Activated CD4-positive, alpha-beta T cell treated with anti-CD3 and anti-CD28 coated beads, Interleukin-2, amount 10 ng/mL, durations not matched to agents 7 days and 5 days (primary cell): ENCODE data around the gene FOXO3. TPM values are rescaled to one million over a fixed set of nuclear protein-coding genes. Genes with fewer than 3 reads are reported as not detected.

Experiments used
- CTCF ChIA-PET: fragments of 350-600 bp; sonication (Branson Sonifier 250); formaldehyde crosslinking; loops from one replicate; lab custom pipeline; 2021; ENCODE audit warnings: antibody characterized with exemption; lab: Charles Lee
- POLR2A ChIA-PET: fragments of 350-600 bp; sonication (Branson Sonifier 250); formaldehyde crosslinking; loops from one replicate; lab custom pipeline; 2021; ENCODE audit warnings: antibody characterized with exemption; lab: Charles Lee
- DNase-seq: peaks from one replicate; pipeline ENCODE4 v3.0.0-alpha.2; 2020
- H3K27ac Mint-ChIP-seq: one replicate; pipeline ENCODE4 v1.8.0; 2021; ENCODE audit warnings: mild to moderate bottlenecking, moderate library complexity, mixed read lengths
- H3K27me3 Mint-ChIP-seq: one replicate; pipeline ENCODE4 v1.8.0; 2021; ENCODE audit warnings: mixed read lengths
- H3K36me3 Mint-ChIP-seq: one replicate; pipeline ENCODE4 v1.8.0; 2021; ENCODE audit warnings: low read depth, mixed read lengths
- H3K4me1 Mint-ChIP-seq: one replicate; pipeline ENCODE4 v1.8.0; 2021; ENCODE audit warnings: mixed read lengths
- H3K4me3 Mint-ChIP-seq: one replicate; pipeline ENCODE4 v1.8.0; 2021; ENCODE audit warnings: mild to moderate bottlenecking, moderate library complexity, mixed read lengths
- H3K9me3 Mint-ChIP-seq: one replicate; pipeline ENCODE4 v1.8.0; 2021; ENCODE audit warnings: mixed read lengths
- total RNA-seq, 2 experiments: library from RNA; stranded (reverse); gene quantifications; one replicate each; pipeline ENCODE4 v1.2.3, GENCODE V29; 2021

Gene FOXO3
- total RNA-seq, 2 experiments from 2014 or later = 11.2 to 12.8 TPM

- Mint-ChIP-seq H3K4me3 (no peak overlapping the region), H3K4me1 (peaks cover 23% of the 10 kb centered on the region), H3K27ac (peak overlapping the region; percentile 27), H3K36me3 (peaks cover 7% of the 10 kb centered on the region), H3K9me3 (no peaks in the 10 kb centered on the region), H3K27me3 (no peaks in the 10 kb centered on the region)
- ChIA-PET POLR2A (no interaction called here), CTCF (interaction anchor here (1.0 kb wide), 1 partner anchor 16 kb away, joined by 4 read pairs; no protein-coding TSS in a partner anchor)
- no peak for DNase-seq
Observed at GRCh38 chr6:108581237-108581931, 20.7 kb downstream of the FOXO3 start.

GRCh38 chr6:108581932-108582475, 21.3 kb downstream of the FOXO3 start:
- Mint-ChIP-seq H3K4me3 (no peak overlapping the region), H3K4me1 (peaks cover 19% of the 10 kb centered on the region), H3K27ac (no peak overlapping the region), H3K27me3 (no peaks in the 10 kb centered on the region), H3K9me3 (no peaks in the 10 kb centered on the region), H3K36me3 (peaks cover 3% of the 10 kb centered on the region)
- ChIA-PET POLR2A (no interaction called here), CTCF (interaction anchor here (1.0 kb wide), 1 partner anchor 15 kb away, joined by 4 read pairs; no protein-coding TSS in a partner anchor)
- no peak for DNase-seq

GRCh38 chr6:108582618-108583017, 21.9 kb downstream of the FOXO3 start:
- POLR2A ChIA-PET = no interaction called here
- Mint-ChIP-seq H3K4me1 (peaks cover 17% of the 10 kb centered on the region), H3K36me3 (peaks cover 3% of the 10 kb centered on the region), H3K9me3 (no peaks in the 10 kb centered on the region), H3K4me3 (no peak overlapping the region), H3K27me3 (no peaks in the 10 kb centered on the region), H3K27ac (no peak overlapping the region)
- no peak for DNase-seq
- CTCF ChIA-PET = no interaction called here

- H3K4me1 Mint-ChIP-seq = peaks cover 26% of the 10 kb centered on the region
- no peak overlapping the region for H3K27ac Mint-ChIP-seq
- peaks cover 3% of the 10 kb centered on the region for H3K36me3 Mint-ChIP-seq
- no peak for DNase-seq
- ChIA-PET POLR2A (no interaction called here), CTCF (no interaction called here)
- no peaks in the 10 kb centered on the region for H3K27me3 Mint-ChIP-seq
- H3K4me3 Mint-ChIP-seq = no peak overlapping the region
- H3K9me3 Mint-ChIP-seq = no peaks in the 10 kb centered on the region
Observed at GRCh38 chr6:108584323-108584722, 23.6 kb downstream of the FOXO3 start.

GRCh38 chr6:108585359-108585758, 24.6 kb downstream of the FOXO3 start:
- ChIA-PET CTCF (interaction anchor here (1.0 to 1.1 kb wide), 2 partner anchors 12 to 15 kb away, joined by 4 read pairs; no protein-coding TSS in a partner anchor), POLR2A (no interaction called here)
- no peak overlapping the region for H3K27ac Mint-ChIP-seq
- H3K4me3 Mint-ChIP-seq = no peak overlapping the region
- peaks cover 31% of the 10 kb centered on the region for H3K4me1 Mint-ChIP-seq
- H3K36me3 Mint-ChIP-seq = peaks cover 3% of the 10 kb centered on the region
- H3K9me3 Mint-ChIP-seq = no peaks in the 10 kb centered on the region
- DNase-seq = no peak
- no peaks in the 10 kb centered on the region for H3K27me3 Mint-ChIP-seq

- POLR2A ChIA-PET = no interaction called here
- peaks cover 26% of the 10 kb centered on the region for H3K4me1 Mint-ChIP-seq
- CTCF ChIA-PET = interaction anchor here (0.6 to 1.8 kb wide), 4 partner anchors 9 to 426 kb away, joined by 3 to 8 read pairs (median 4); no protein-coding TSS in a partner anchor
Observed at GRCh38 chr6:108585921-108586536, 25.3 kb downstream of the FOXO3 start.

GRCh38 chr6:108587258-108588059, 26.7 kb downstream of the FOXO3 start:
- Mint-ChIP-seq H3K4me3 (no peak overlapping the region), H3K9me3 (no peaks in the 10 kb centered on the region), H3K36me3 (peaks cover 5% of the 10 kb centered on the region), H3K27ac (no peak overlapping the region), H3K27me3 (no peaks in the 10 kb centered on the region), H3K4me1 (peaks cover 26% of the 10 kb centered on the region)
- DNase-seq = no peak
- POLR2A ChIA-PET = no interaction called here
- CTCF ChIA-PET = interaction anchor here (0.9 to 1.8 kb wide), 3 partner anchors 9 to 21 kb away, joined by 3 to 8 read pairs (median 4); no protein-coding TSS in a partner anchor

More at GRCh38 chr6:108585921-108586536, 25.3 kb downstream of the FOXO3 start:
- no peaks in the 10 kb centered on the region for H3K27me3 Mint-ChIP-seq
- H3K9me3 Mint-ChIP-seq = no peaks in the 10 kb centered on the region
- DNase-seq = no peak
- no peak overlapping the region for H3K27ac Mint-ChIP-seq
- peaks cover 5% of the 10 kb centered on the region for H3K36me3 Mint-ChIP-seq
- H3K4me3 Mint-ChIP-seq = no peak overlapping the region

GRCh38 chr6:108588586-108588985, 27.9 kb downstream of the FOXO3 start:
- H3K36me3 Mint-ChIP-seq = peaks cover 2% of the 10 kb centered on the region
- H3K4me1 Mint-ChIP-seq = peaks cover 30% of the 10 kb centered on the region
- H3K9me3 Mint-ChIP-seq = no peaks in the 10 kb centered on the region
- ChIA-PET CTCF (interaction anchor here (1.0 kb wide), 1 partner anchor 10 kb away, joined by 4 read pairs; no protein-coding TSS in a partner anchor), POLR2A (no interaction called here)
- H3K4me3 Mint-ChIP-seq = no peak overlapping the region
- H3K27ac Mint-ChIP-seq = peak overlapping the region; percentile 31
- DNase-seq = no peak
- H3K27me3 Mint-ChIP-seq = no peaks in the 10 kb centered on the region

- CTCF ChIA-PET = interaction anchor here (0.5 kb wide), 1 partner anchor 67 kb away, joined by 3 read pairs; no protein-coding TSS in a partner anchor
- Mint-ChIP-seq H3K4me1 (peaks cover 30% of the 10 kb centered on the region), H3K36me3 (peaks cover 2% of the 10 kb centered on the region), H3K27me3 (no peaks in the 10 kb centered on the region), H3K27ac (peak overlapping the region; percentile 33), H3K9me3 (no peaks in the 10 kb centered on the region), H3K4me3 (no peak overlapping the region)
- DNase-seq = no peak
- POLR2A ChIA-PET = no interaction called here
Observed at GRCh38 chr6:108589244-108589791, 28.6 kb downstream of the FOXO3 start.

- Mint-ChIP-seq H3K4me3 (no peak overlapping the region), H3K9me3 (no peaks in the 10 kb centered on the region), H3K4me1 (peaks cover 30% of the 10 kb centered on the region), H3K27me3 (no peaks in the 10 kb centered on the region), H3K36me3 (peaks cover 4% of the 10 kb centered on the region), H3K27ac (no peak overlapping the region)
- CTCF ChIA-PET = interaction anchor here (0.7 to 1.4 kb wide), 2 partner anchors 16 to 327 kb away, joined by 3 to 4 read pairs; no protein-coding TSS in a partner anchor
- DNase-seq = no peak
- POLR2A ChIA-PET = no interaction called here
Observed at GRCh38 chr6:108591040-108591816, 30.5 kb downstream of the FOXO3 start.

- H3K4me3 Mint-ChIP-seq = no peak overlapping the region
- H3K27ac Mint-ChIP-seq = no peak overlapping the region
- CTCF ChIA-PET = interaction anchor here (0.6 to 1.1 kb wide), 5 partner anchors 19 to 785 kb away, joined by 3 to 7 read pairs (median 3); no protein-coding TSS in a partner anchor
- peaks cover 30% of the 10 kb centered on the region for H3K4me1 Mint-ChIP-seq
- H3K36me3 Mint-ChIP-seq = peaks cover 4% of the 10 kb centered on the region
- DNase-seq = peak; percentile 67
- no peaks in the 10 kb centered on the region for H3K27me3 Mint-ChIP-seq
- no peaks in the 10 kb centered on the region for H3K9me3 Mint-ChIP-seq
- POLR2A ChIA-PET = no interaction called here
Observed at GRCh38 chr6:108592371-108593337, 31.9 kb downstream of the FOXO3 start.
